HFFc6 (cell line): ENCODE results near the gene CHADL. TPM values are rescaled to one million over a fixed set of nuclear protein-coding genes. Genes with fewer than 3 reads are reported as not detected.

Experiments used
- DNase-seq: peaks from one replicate; pipeline ENCODE4 v3.0.0-alpha.2; 2018
- H3K27ac Mint-ChIP-seq: 2 replicates; pipeline ENCODE4 v1.8.0; 2020; ENCODE audit warnings: mild to moderate bottlenecking, mixed read lengths
- H3K27me3 Mint-ChIP-seq: 2 replicates; pipeline ENCODE4 v1.8.0; 2021; ENCODE audit warnings: mild to moderate bottlenecking, moderate library complexity, mixed read lengths; ENCODE audit not compliant: insufficient read depth
- H3K36me3 Mint-ChIP-seq: 2 replicates; pipeline ENCODE4 v1.8.0; 2021; ENCODE audit warnings: low read depth, mixed read lengths
- H3K4me1 Mint-ChIP-seq: 2 replicates; pipeline ENCODE4 v1.8.0; 2020; ENCODE audit warnings: low read depth, mixed read lengths
- H3K4me3 Mint-ChIP-seq: 2 replicates; pipeline ENCODE4 v1.8.0; 2020; ENCODE audit warnings: mild to moderate bottlenecking, moderate library complexity, mixed read lengths
- H3K9me3 Mint-ChIP-seq: 2 replicates; pipeline ENCODE4 v1.8.0; 2020; ENCODE audit warnings: mild to moderate bottlenecking, mixed read lengths
- CTCF ChIP-seq: fragments of 200-600 bp; sonication (generic); IDR thresholded peaks from 2 replicates; pipeline ENCODE4 v1.5.0; 2021; ENCODE audit warnings: antibody characterized with exemption, mild to moderate bottlenecking
- long read RNA-seq: library from polyadenylated mRNA; unstranded; transcript quantifications from one replicate; pipeline ENCODE4 v2.0.0, GENCODE V29; 2019
- total RNA-seq, 6 experiments: library from RNA; stranded (reverse); fragmentation: NEBNext Ultra II Directional; extraction: Animal tissue kit (Norgen Biotek cat#: 25700); gene quantifications; 2 replicates in 1 of 6; 3 replicates in 5 of 6; pipeline ENCODE4 v1.2.3, GENCODE V29; 2021

The CHADL gene
- under 1 TPM; 0.13 to 0.51 (median 0.45) TPM for total RNA-seq
- long read RNA-seq, partial matches to known transcripts: 1 of 1 reads
- long read RNA-seq, other reads (novel, unspliced or antisense): 0 of 1 reads

GRCh38 chr22:41240377-41241132 lies at the start of gene CHADL:
TSS of gene CHADL (minus strand) at chr22:41240931. CDS start at chr22:41240881, 50 bp downstream.
- no peak within 1 kb of the TSS for H3K4me3 Mint-ChIP-seq
- H3K27me3 Mint-ChIP-seq: peaks cover 16% of the 10 kb centered on the region
- DNase-seq: no peak
- H3K4me1 Mint-ChIP-seq: peaks cover 12% of the 10 kb centered on the region
- no peaks in the 10 kb centered on the region for H3K9me3 Mint-ChIP-seq
- peaks cover 15% of the 10 kb centered on the region for H3K36me3 Mint-ChIP-seq
- no peak for TF ChIP-seq CTCF
- H3K27ac Mint-ChIP-seq: no peak within 1 kb of the TSS

GRCh38 chr22:41289671-41290070 lies 48.9 kb upstream of the CHADL start:
- DNase-seq: no peak
- peak overlapping the region; percentile 92 for H3K27ac Mint-ChIP-seq
- H3K4me3 Mint-ChIP-seq: peak overlapping the region; percentile 51
- H3K27me3 Mint-ChIP-seq: no peaks in the 10 kb centered on the region; the same call in 1 of the 2 replicates
- H3K4me1 Mint-ChIP-seq: peaks cover 57% of the 10 kb centered on the region
- TF ChIP-seq CTCF: no peak
- peaks cover 11% of the 10 kb centered on the region for H3K36me3 Mint-ChIP-seq
- H3K9me3 Mint-ChIP-seq: no peaks in the 10 kb centered on the region

GRCh38 chr22:41288245-41288946 lies 47.7 kb upstream of the CHADL start:
- Mint-ChIP-seq H3K4me1 (peaks cover 64% of the 10 kb centered on the region), H3K4me3 (peak overlapping the region; percentile 80), H3K27ac (peak overlapping the region; percentile 92), H3K36me3 (peaks cover 17% of the 10 kb centered on the region), H3K9me3 (no peaks in the 10 kb centered on the region), H3K27me3 (no peaks in the 10 kb centered on the region; the same call in none of the 2 replicates)
- DNase-seq: peak; percentile 76
- no peak for TF ChIP-seq CTCF

- peak overlapping the region; percentile 95 for H3K27ac Mint-ChIP-seq
Observed at GRCh38 chr22:41286639-41287091, 45.9 kb upstream of the CHADL start.

More at GRCh38 chr22:41286639-41287091, 45.9 kb upstream of the CHADL start:
- Mint-ChIP-seq H3K9me3 (no peaks in the 10 kb centered on the region), H3K4me1 (peaks cover 73% of the 10 kb centered on the region), H3K4me3 (peak overlapping the region; percentile 97), H3K36me3 (peaks cover 28% of the 10 kb centered on the region), H3K27me3 (no peaks in the 10 kb centered on the region; the same call in none of the 2 replicates)
- DNase-seq: no peak
- no peak for TF ChIP-seq CTCF
